GM18520 (cell line): Measurements from ENCODE around the gene TAS1R3.

Source experiments
- ATAC-seq: cut with Tn5 transposase; IDR thresholded peaks from one replicate; pipeline ENCODE4 v1.9.1; 2021; ENCODE audit not compliant: unreplicated experiment

The TAS1R3 gene

DNA sequence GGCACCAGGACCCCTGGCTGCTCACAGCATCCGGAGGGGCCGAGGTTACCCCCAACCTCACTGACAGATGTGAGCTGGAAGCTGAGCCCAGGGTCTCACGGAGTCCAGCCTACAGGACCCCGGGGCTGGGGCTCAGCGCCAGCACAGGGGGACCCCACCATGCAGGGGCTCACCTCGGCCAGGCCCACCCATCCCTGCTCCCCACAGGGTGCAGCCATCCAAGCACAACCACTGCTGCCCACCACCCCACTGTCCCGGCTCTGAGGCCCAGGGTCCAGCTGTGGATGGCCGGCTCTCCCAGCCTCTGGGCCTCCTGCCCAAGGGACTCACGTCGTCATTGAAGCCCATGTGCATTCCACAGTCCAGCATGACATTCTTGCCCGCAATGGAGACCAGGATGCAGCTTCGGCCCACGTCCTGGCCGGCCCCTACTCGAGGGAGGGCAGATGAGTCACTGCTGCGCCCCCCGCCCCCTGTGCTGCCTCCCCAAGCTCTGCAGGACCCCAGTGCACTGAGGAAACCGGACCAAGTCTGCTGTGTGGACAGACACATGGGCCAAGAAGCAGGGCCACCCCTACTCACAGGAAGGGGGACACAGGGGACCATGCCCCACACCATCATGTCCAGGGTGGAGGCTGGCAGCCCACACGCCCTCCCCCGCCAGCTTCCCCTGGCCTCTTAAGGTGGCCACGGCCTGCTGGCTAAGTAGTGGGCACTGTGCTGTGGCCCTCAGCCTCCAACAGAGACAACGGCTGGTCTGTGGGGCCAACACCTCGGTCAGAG is 10.2 kb upstream of the TAS1R3 start:
- ATAC-seq: no peak

DNA sequence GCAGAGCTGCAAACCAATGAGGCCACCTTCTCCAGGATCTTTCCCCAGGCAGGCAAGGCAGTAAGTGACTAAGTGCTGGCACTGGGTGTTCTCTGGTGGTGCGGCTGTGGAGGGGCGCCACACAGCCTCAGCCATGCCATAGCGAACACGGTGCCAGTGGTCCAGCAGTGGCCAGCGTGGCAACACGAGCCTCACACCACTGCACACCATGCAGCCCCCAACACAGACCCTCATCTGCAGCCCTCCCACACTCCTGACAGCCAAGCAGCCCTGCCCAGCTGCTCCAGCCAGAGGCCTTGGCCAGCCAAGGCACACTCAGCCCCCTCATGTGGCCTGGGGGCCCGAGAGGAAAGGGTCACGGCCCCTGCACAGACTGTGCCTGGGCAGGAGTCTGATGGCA is 9.6 kb upstream of the TAS1R3 start:
- no peak for ATAC-seq

DNA sequence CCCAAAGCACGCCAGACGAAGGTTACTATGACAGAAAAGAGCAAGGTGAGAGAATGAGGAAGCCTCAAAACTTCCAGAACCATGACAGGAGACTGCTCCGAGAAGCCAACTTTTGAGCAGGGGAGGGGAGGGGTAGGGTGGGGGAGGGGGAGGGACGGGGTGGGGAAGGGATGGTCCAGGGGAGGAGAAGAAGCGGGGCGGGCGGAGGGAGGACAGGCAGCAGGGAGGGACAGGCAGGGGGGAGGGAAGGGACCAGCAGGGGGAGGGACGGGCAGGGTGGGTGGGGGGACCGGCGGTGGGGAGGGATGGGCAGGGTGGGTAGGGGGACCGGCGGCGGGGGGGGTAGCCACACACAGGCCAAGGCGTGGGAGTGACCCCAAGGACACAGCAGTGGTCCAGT is 8.7 kb upstream of the TAS1R3 start:
- no peak for ATAC-seq

DNA sequence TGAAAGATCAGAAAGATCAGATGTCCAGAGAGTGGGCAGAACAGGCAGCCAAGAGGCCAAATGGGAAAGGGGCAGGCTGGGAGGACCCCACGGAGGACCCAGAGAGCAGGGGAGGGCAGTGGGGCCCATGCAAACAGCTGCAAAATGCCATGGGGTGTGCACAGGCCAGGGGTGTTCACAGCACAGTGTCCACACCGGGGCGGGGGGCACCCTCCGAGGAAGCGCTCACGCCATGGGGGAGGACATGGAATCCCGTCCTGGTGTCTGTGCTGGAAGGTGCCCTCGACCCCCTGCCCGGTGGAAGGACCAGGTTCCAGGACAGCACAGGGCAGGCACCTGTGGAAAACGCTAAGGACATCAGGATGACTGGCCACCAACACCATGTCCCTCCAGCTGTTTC is 8.1 kb upstream of the TAS1R3 start:
- ATAC-seq: no peak

DNA sequence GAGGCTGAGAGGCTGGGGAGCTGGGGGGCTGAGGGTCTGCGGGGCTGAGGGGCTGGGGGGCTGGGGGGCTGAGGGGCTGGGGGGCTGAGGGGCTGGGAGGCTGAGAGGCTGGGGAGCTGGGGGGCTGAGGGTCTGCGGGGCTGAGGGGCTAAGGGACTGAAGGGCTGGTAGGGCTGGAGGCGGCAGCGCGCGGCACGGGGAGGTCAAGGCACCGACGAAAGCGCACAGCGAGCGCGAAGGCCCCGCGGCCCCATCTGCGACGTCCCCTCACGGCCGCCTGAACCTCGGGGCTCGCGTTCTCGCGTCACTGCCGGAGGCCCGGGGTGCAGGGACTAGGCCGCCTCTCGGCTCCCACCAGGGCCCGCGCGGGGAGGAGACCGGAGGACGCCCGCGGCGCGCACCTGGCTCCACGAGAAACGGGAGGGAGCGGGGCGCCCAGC is 7.0 kb upstream of the TAS1R3 start:
- no peak for ATAC-seq

DNA sequence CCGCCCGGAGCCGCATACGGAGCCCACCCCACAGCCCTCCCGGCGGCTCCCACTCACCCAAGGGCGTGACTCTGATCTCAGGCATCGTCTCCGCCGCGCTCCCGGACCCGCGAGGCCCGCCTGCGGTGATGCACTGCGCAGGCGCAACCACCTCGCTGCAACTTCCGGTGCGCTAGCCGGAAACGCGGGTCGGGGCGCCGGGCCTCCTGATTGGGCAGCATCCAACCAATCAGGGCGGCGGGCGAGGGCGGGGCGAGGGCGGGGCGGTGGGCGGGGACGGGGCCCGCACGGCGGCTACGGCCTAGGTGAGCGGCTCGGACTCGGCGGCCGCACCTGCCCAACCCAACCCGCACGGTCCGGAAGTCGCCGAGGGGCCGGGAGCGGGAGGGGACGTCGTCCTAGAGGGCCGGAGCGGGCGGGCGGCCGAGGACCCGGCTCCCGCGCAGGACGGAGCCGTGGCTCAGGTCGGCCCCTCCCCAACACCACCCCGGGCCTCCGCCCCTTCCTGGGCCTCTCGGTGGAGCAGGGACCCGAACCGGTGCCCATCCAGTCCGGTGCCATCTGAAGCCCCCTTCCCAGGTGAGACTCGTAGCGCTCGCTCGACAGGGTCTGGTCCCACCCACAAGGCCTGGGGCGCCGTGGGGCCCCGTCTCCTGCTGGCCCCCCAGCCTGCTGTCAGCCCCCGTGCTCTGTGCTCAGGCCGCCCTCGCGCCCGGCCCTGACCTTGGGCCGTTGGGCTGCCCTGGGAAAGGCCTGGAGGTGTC is 6.4 kb upstream of the TAS1R3 start, which contains the start of the genes CPTP and INTS11:
Gene CPTP, plus strand, starts transcription at position 279 of the 764 bp plus-strand sequence. CDS start 2,109 bp downstream, outside the sequence.
Gene INTS11, minus strand, starts transcription at position 137 of the 764 bp plus-strand sequence. Its CDS starts 52 bp downstream, at position 85.
- ATAC-seq: peak; percentile 66

DNA sequence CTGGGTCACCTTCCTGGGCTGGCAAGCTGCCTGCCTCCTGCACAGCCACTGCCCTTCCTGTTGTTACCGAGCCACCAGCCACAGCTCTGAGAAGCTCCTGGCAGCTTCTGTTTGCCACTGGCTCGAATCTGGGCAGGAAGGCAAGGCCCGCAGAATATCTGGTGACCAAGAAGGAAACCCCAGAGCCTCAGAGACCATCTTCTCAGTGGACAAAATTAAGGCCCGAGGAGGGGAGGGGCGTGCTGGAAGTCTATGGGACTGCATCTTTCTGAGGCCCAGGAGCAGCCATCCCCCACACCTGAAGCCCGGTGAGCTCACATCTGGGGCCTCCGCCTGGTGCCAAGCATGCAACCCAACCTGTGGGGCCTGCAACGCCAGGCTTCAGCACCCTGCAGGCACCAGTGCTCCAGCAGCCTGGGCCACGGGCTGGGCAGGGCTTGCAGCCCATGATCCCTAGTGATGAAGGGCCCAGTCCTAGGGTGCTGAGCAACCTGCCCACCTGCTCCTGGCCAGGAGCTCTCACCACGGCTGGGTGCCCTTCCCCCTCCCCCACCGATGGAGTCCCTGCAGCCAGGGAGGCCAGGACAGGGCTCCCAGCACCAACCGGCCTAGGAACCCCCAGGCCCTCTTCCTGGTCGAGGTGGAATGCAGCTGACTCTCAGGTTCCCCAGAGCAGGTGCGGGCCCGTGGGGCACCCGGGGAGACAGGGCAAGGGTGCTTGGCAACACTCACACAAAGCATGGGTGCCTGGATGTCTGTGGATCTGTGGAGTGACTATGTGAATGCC is 5.6 kb upstream of the TAS1R3 start:
- no peak for ATAC-seq

DNA sequence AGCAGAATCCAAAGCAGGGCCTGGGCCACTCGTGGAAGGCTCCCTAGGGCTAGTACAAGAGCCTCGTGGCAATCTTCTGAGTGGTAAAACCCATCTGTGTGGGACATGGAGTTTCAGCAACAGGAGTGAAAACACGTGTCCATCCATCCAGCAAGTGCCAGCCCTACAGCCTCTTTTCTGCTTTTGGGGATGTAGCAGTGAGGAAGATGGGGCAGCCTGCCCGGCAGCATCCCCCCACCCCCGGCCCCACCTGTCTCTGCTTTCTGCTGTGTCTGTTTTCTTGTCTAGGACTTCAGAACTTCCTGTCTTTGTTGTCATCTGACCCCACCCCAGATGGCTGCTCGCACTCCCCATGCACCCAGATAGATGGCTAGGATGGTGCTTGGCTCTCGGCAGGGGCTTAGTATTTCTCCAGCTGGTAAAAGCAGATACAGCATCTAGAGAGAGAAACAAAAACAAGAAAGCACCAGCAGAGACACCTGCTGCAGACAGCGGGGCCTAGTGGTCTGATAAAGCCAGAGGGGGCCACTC is 4.9 kb upstream of the TAS1R3 start:
- ATAC-seq: no peak

DNA sequence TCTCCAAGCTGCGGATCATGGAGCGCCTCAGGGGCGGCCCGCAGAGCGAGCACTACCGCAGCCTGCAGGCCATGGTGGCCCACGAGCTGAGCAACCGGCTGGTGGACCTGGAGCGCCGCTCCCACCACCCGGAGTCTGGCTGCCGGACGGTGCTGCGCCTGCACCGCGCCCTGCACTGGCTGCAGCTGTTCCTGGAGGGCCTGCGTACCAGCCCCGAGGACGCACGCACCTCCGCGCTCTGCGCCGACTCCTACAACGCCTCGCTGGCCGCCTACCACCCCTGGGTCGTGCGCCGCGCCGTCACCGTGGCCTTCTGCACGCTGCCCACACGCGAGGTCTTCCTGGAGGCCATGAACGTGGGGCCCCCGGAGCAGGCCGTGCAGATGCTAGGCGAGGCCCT is 3.8 kb upstream of the TAS1R3 start:
- ATAC-seq: no peak

DNA sequence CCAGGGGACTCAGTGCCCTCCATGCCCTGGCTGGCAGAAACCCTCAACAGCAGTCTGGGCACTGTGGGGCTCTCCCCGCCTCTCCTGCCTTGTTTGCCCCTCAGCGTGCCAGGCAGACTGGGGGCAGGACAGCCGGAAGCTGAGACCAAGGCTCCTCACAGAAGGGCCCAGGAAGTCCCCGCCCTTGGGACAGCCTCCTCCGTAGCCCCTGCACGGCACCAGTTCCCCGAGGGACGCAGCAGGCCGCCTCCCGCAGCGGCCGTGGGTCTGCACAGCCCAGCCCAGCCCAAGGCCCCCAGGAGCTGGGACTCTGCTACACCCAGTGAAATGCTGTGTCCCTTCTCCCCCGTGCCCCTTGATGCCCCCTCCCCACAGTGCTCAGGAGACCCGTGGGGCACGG is 2.8 kb upstream of the TAS1R3 start:
- ATAC-seq: no peak

DNA sequence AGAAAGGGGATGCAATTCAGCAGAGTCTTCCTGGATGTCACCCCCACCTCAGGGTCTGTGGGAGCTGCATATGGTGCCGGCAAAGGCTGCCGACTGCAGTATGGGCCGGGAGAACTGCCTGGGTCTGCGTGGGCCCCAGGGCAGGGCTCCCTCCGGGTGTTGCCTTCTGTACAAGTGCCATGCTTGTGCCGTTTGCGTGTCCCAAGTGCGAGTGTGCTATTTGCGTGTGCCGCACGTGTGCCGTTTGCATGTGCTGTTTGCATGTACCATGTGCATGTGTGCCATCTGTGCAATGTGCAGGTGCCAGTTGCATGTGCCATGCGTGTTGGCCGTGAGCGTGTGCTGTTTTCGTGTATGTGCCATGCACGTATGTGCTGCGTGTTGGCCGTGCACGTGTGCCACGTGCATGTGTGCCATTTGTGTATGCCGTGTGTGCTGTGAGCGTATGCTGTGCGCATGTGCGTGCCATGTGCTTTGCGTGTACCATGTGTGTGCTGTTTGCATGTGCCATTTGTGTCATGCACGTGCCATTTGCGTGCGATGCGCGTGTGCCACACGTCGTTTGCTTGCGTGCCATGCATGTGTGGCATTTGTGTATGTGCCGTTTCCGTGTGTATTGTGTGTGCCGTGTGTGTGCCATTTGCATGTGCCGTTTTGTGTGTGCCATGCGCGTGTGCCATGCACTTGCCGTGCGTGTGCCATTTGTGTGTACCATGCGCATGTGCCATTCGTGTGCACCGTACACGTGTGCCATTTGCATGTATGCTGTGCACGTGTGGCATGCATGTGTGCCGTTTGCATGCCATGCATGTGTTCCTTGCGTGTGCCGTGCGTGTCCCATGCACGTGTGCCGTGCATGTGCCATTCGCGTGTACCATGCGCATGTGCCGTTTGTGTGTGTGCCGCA is 1.5 kb upstream of the TAS1R3 start:
- ATAC-seq: no peak

DNA sequence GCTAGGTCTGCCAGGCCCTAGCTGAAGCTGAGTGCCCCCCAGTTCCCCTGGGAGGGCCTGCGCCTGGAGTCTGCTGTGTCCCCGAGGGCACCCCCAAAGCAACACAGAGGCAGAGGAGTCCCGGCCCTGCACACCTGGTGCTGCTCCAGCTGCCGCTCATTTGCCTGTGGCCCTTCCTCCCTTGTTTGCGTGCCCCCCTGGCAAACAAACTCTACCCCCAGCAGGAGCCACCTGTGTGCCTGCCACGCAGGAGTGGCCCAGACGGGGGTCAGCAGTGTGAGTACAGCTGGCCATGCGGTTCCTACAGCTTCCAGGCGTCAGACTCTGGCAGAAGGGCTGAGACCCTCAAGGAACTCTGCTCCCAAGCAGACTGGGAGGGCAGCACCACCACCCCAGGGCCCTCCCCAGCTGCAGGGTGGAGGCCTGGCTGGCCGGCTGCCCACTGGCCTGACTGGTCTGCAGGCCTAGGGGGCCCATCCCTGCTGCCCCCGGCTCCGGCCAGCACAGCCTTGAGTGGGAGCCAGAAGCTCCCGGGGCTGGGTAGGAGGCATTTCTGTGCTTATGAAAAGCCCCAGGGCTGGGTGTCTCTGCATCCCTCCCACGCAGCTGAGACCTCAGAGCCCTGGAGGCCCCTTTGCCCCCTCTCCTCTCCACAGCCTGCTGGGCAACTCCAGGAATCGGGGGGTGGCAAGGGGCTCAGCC is 563 bp upstream of the TAS1R3 start:
- no peak for ATAC-seq

DNA sequence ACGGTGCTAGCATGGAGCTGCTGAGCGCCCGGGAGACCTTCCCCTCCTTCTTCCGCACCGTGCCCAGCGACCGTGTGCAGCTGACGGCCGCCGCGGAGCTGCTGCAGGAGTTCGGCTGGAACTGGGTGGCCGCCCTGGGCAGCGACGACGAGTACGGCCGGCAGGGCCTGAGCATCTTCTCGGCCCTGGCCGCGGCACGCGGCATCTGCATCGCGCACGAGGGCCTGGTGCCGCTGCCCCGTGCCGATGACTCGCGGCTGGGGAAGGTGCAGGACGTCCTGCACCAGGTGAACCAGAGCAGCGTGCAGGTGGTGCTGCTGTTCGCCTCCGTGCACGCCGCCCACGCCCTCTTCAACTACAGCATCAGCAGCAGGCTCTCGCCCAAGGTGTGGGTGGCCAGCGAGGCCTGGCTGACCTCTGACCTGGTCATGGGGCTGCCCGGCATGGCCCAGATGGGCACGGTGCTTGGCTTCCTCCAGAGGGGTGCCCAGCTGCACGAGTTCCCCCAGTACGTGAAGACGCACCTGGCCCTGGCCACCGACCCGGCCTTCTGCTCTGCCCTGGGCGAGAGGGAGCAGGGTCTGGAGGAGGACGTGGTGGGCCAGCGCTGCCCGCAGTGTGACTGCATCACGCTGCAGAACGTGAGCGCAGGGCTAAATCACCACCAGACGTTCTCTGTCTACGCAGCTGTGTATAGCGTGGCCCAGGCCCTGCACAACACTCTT is 1.1 kb downstream of the TAS1R3 start:
- no peak for ATAC-seq

DNA sequence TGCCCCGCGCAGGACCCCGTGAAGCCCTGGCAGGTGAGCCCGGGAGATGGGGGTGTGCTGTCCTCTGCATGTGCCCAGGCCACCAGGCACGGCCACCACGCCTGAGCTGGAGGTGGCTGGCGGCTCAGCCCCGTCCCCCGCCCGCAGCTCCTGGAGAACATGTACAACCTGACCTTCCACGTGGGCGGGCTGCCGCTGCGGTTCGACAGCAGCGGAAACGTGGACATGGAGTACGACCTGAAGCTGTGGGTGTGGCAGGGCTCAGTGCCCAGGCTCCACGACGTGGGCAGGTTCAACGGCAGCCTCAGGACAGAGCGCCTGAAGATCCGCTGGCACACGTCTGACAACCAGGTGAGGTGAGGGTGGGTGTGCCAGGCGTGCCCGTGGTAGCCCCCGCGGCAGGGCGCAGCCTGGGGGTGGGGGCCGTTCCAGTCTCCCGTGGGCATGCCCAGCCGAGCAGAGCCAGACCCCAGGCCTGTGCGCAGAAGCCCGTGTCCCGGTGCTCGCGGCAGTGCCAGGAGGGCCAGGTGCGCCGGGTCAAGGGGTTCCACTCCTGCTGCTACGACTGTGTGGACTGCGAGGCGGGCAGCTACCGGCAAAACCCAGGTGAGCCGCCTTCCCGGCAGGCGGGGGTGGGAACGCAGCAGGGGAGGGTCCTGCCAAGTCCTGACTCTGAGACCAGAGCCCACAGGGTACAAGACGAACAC is 1.8 kb downstream of the TAS1R3 start:
- ATAC-seq: no peak

DNA sequence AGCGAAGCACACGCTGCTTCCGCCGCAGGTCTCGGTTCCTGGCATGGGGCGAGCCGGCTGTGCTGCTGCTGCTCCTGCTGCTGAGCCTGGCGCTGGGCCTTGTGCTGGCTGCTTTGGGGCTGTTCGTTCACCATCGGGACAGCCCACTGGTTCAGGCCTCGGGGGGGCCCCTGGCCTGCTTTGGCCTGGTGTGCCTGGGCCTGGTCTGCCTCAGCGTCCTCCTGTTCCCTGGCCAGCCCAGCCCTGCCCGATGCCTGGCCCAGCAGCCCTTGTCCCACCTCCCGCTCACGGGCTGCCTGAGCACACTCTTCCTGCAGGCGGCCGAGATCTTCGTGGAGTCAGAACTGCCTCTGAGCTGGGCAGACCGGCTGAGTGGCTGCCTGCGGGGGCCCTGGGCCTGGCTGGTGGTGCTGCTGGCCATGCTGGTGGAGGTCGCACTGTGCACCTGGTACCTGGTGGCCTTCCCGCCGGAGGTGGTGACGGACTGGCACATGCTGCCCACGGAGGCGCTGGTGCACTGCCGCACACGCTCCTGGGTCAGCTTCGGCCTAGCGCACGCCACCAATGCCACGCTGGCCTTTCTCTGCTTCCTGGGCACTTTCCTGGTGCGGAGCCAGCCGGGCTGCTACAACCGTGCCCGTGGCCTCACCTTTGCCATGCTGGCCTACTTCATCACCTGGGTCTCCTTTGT is 2.6 kb downstream of the TAS1R3 start:
- ATAC-seq: no peak

DNA sequence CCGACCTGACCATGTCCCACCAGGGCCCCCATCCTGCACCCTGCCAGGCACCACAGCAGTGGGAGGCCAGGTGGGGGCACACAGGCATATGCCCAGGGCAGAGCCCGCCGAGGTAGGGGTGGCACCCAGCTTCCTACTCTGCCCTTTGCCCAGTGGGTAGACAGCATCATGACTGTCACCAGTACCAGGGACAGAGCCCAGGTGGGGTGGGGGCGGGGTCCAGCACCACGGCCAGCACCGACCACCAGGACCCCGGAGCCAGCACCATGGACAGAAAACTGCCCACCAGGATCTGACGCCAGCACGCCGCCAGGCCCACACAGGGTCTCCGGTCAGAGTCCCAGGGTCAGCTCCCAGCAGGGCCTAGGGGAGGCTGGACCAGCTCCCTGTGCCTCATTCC is 3.8 kb downstream of the TAS1R3 start:
- no peak for ATAC-seq

DNA sequence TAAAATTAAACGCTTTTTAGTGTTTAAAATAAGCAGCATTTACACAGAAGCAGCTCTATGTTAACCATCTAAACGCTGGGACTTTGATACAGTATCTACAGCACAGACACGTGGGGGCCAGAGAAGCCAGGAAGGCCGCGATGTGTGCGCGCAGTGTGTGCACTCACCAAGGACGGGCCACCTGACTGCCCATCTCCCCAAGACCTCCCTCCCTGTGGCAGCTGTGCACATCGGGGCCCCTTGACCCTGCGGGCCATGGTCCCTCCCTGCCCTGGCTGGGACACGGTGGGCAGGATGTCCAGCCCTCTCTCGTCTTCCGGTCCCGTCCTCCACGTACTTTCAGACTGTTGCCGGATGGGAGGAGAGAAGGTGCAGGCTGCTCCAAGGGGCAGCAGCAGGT is 4.2 kb downstream of the TAS1R3 start:
- no peak for ATAC-seq

DNA sequence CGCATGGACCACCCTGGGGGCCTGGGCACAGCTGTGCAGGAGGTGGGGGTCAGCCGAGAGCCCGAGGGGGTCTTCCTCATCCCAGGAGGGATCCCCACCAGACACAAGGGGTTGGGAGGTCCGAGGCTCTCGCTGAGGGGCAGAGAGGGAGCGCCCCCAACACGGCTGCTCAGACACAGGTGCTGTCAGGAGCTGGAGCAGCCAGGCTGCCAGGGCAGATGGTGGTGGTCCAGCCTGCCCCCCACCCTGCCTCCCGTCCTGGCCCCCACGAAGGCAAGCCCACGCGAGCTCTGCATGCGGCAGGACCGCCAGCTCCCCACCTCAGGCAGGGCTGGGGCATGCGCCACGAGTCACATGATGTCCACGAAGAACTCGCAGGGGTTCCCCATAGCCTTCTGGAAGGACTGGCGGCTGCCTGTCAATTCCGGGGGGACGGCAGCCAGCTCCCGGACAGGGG is 4.7 kb downstream of the TAS1R3 start:
- no peak for ATAC-seq
